ENCODE results near the gene ITSN1.

The ITSN1 gene

DNA sequence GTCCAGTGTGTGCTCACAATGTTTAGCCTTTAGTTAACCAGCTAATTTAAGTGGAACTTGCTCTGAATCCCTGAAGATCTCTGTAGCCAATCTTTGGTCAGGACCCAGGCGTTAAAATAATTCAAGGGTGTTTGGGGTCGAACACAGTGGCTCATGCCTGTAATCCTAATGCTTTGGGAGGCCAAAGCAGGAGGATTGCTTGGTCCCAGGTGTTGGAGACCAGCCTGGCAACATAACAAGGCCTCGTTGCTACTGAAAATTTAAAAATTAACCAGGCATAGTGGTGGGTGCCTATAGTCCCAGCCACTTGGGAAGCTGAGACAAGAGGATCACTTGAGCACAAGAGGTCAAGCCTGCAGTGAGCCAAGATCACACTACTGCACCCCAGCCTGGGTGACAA is 94.3 kb downstream of the ITSN1 start:
- Histone ChIP-seq H3K27ac (no peak overlapping the region), H3K36me3 (replicated peaks) (peaks cover 5% of the 10 kb centered on the region), H3K4me3 (ENCODE audit: low read depth, low read length) (no peak overlapping the region), H3K27me3 (replicated peaks) (no peaks in the 10 kb centered on the region)
- TF ChIP-seq, protein P1, sequence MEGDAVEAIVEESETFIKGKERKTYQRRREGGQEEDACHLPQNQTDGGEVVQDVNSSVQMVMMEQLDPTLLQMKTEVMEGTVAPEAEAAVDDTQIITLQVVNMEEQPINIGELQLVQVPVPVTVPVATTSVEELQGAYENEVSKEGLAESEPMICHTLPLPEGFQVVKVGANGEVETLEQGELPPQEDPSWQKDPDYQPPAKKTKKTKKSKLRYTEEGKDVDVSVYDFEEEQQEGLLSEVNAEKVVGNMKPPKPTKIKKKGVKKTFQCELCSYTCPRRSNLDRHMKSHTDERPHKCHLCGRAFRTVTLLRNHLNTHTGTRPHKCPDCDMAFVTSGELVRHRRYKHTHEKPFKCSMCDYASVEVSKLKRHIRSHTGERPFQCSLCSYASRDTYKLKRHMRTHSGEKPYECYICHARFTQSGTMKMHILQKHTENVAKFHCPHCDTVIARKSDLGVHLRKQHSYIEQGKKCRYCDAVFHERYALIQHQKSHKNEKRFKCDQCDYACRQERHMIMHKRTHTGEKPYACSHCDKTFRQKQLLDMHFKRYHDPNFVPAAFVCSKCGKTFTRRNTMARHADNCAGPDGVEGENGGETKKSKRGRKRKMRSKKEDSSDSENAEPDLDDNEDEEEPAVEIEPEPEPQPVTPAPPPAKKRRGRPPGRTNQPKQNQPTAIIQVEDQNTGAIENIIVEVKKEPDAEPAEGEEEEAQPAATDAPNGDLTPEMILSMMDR (IDR thresholded peaks at IDR 0.05; ENCODE audit: low read depth, low read length, missing control alignments): no peak
- in situ Hi-C loops (cut with HindIII; ENCODE audit: low pct_ligation_motif_present, low sequenced_read_pairs): no loop called here
- no peak for DNase-seq

DNA sequence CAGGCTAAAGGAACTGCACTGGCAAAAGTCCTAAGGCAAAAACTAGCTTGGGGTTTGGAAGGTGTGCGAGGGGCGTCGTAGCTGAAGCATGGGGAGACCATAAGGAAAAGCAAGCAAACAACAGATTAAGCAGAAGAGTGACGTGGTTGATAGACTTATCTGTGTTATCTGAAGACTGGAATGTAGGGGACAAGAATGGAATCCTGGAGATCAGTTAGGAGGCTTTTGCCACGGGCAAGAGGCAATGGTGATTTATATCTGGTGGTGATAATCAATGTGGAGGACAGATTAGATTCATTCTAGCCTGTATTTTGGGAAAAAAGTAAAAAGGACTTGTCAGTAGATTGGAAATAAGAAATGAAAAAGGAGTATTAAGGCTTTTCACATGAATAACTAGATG is 97.4 kb downstream of the ITSN1 start:
- no peak overlapping the region for H3K4me3 ChIP-seq (ENCODE audit: low read depth, low read length)
- in situ Hi-C loops (cut with HindIII; ENCODE audit: low pct_ligation_motif_present, low sequenced_read_pairs): no loop called here
- H3K27ac ChIP-seq: no peak overlapping the region
- TF ChIP-seq, protein P1 (IDR thresholded peaks at IDR 0.05; ENCODE audit: low read depth, low read length, missing control alignments): no peak
- H3K36me3 ChIP-seq (replicated peaks): peaks cover 7% of the 10 kb centered on the region
- H3K27me3 ChIP-seq (replicated peaks): no peaks in the 10 kb centered on the region
- peak; percentile 31 for DNase-seq

DNA sequence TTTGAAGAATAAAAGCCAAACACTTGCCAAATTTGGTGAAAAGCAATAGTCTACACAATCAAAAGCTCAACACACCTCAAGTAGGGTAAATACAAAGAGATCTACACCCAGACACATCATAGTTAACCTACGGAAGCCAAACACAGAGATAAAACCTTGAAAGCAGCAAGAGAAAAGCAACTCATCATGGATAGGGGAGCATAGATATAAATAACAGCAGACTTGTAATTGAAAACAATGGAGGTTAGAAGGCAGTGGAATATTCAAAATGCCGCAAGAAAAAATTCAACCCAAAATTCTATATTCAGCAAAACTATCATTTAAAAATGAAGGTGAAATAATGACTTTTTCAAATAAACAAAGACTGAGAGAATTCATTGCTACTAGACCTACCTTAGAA is 105.1 kb downstream of the ITSN1 start:
- no peak for DNase-seq
- Histone ChIP-seq H3K27me3 (replicated peaks) (no peaks in the 10 kb centered on the region), H3K27ac (no peak overlapping the region), H3K4me3 (ENCODE audit: low read depth, low read length) (no peak overlapping the region), H3K36me3 (replicated peaks) (peaks cover 8% of the 10 kb centered on the region)
- TF ChIP-seq, protein P1 (IDR thresholded peaks at IDR 0.05; ENCODE audit: low read depth, low read length, missing control alignments): no peak
- in situ Hi-C loops (cut with HindIII; ENCODE audit: low pct_ligation_motif_present, low sequenced_read_pairs): no loop called here

DNA sequence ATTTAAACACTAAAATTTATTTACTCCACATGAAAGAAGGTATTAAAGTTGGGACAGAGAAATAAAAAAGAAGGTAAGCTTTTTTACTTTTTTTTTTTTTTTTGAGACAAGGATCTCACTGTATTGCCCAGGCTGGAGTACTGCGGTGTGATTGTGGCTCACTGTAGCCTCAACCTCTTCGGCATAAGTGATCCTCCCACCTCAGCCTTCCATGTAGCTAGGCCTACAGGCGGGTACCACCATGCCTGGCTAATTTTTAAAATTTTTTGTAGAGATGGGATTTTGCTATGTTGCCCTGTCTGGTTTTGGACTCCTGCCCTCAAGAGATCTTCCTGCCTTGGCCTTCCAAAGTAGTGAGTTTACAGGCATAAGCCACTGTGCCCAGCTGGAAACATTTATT is 106.6 kb downstream of the ITSN1 start:
- Histone ChIP-seq H3K4me3 (ENCODE audit: low read depth, low read length) (no peak overlapping the region), H3K27ac (no peak overlapping the region), H3K36me3 (replicated peaks) (peaks cover 10% of the 10 kb centered on the region), H3K27me3 (replicated peaks) (no peaks in the 10 kb centered on the region)
- in situ Hi-C loops (cut with HindIII; ENCODE audit: low pct_ligation_motif_present, low sequenced_read_pairs): no loop called here
- TF ChIP-seq, protein P1 (IDR thresholded peaks at IDR 0.05; ENCODE audit: low read depth, low read length, missing control alignments): no peak
- no peak for DNase-seq

DNA sequence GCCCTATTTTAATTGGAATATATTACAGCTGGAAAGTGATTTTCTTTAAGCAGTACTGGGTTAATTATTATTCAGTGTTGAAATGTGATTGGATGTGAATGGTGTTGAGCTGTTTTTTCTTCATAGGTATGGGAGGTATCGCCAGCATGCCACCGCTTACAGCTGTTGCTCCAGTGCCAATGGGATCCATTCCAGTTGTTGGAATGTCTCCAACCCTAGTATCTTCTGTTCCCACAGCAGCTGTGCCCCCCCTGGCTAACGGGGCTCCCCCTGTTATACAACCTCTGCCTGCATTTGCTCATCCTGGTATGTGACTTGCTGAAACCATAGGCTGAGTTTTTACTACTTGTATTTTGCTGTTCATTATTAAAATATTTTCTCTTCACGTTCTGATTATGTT is 107.7 kb downstream of the ITSN1 start:
- no peaks in the 10 kb centered on the region for H3K27me3 ChIP-seq (replicated peaks)
- TF ChIP-seq, protein P1 (IDR thresholded peaks at IDR 0.05; ENCODE audit: low read depth, low read length, missing control alignments): no peak
- in situ Hi-C loops (cut with HindIII; ENCODE audit: low pct_ligation_motif_present, low sequenced_read_pairs): no loop called here
- no peak overlapping the region for H3K4me3 ChIP-seq (ENCODE audit: low read depth, low read length)
- peaks cover 12% of the 10 kb centered on the region for H3K36me3 ChIP-seq (replicated peaks)
- no peak for DNase-seq
- H3K27ac ChIP-seq: no peak overlapping the region

DNA sequence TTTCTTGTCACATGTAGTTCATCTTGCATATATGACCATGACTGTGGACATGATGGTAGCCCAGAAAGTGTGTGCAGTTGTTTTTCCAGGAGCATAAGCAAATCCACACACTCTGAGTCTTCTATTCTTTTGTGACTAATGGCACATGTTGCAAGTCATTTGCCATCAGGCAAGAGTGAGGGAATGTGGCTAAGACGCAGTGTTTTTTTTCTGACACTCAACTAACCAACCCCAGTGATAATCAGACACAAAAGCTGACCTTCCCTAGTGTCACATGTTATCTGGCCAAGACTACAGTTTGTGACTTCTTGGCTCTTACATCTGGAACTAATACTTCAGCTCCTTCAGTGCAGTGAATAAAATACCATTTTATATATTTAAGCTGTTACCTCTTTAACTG is 108.8 kb downstream of the ITSN1 start:
- in situ Hi-C loops (cut with HindIII; ENCODE audit: low pct_ligation_motif_present, low sequenced_read_pairs): no loop called here

More for the DNA sequence above, 108.8 kb downstream of the ITSN1 start:
- Histone ChIP-seq H3K27me3 (replicated peaks) (no peaks in the 10 kb centered on the region), H3K27ac (peak overlapping the region; percentile 25), H3K4me3 (ENCODE audit: low read depth, low read length) (no peak overlapping the region), H3K36me3 (replicated peaks) (peaks cover 7% of the 10 kb centered on the region)
- DNase-seq: peak; percentile 28
- TF ChIP-seq, protein P1 (IDR thresholded peaks at IDR 0.05; ENCODE audit: low read depth, low read length, missing control alignments): no peak
